Gastrocnemius medialis (tissue), 4 donors: ENCODE data around the gene OAF. TPM values are rescaled to one million over a fixed set of nuclear protein-coding genes. Genes with fewer than 3 reads are reported as not detected.

Experiments used
- ATAC-seq, 2 donors: fragments of 150-250 bp; one replicate each; pipeline ENCODE4 v1.9.1; 2016
- DNase-seq, 2 donors: peaks; one replicate each; pipeline ENCODE4 v3.0.0-alpha.2; 2019
- H3K27ac ChIP-seq, 4 donors: fragments of 200-600 bp; sonication (generic); 1 replicate in 1 of 4; 2 replicates in 3 of 4; pipeline ENCODE4 v1.5.1; 2016 to 2018; ENCODE audit warnings: mild to moderate bottlenecking in 2 of 4, moderate library complexity in 1 of 4
- H3K27me3 ChIP-seq, 3 donors: fragments of 200-600 bp; sonication (generic) in 2 of 3; 1 replicate in 1 of 3; 2 replicates in 2 of 3; pipeline versions ENCODE4 v1.5.1 to v1.6.0; 2016 to 2019; ENCODE audit warnings: mild to moderate bottlenecking in 1 of 3, moderate library complexity in 1 of 3
- H3K36me3 ChIP-seq, 2 donors: fragments of 200-600 bp; sonication (generic) in 1 of 2; one replicate each; pipeline ENCODE4 v1.5.1; 2017 to 2018
- H3K4me1 ChIP-seq, 2 donors: fragments of 200-600 bp; sonication (generic) in 1 of 2; one replicate each; pipeline ENCODE4 v1.5.1; 2016 to 2017; ENCODE audit warnings: mild to moderate bottlenecking in 2 of 2
- H3K4me3 ChIP-seq, 4 donors: fragments of 200-600 bp; sonication (generic) in 3 of 4; 1 replicate in 1 of 4; 2 replicates in 3 of 4; pipeline ENCODE4 v1.5.1; 2016 to 2019; ENCODE audit warnings: mild to moderate bottlenecking in 2 of 4
- H3K9me3 ChIP-seq, 3 donors: fragments of 200-600 bp; sonication (generic) in 2 of 3; 1 replicate in 1 of 3; 2 replicates in 2 of 3; pipeline ENCODE4 v1.5.1; 2016 to 2019
- POLR2A ChIP-seq, 2 donors: fragments of 450-650 bp; IDR thresholded peaks; one replicate each; pipeline ENCODE4 v1.6.1; 2017; ENCODE audit warnings: antibody characterized with exemption in 2 of 2, mild to moderate bottlenecking in 2 of 2, moderate library complexity in 2 of 2
- in situ Hi-C, 4 donors: fragments of 200-750 bp; cut with MboI; loops; one replicate each; pipeline versions ENCODE4 v1.15.0 to v1.8.0; 2017; ENCODE audit warnings: low sequenced_read_pairs in 4 of 4
- intact Hi-C: fragments of 100-400 bp; cut with DNase I; formaldehyde crosslinking; loops from one replicate; pipeline ENCODE4 v1.15.1; 2023; ENCODE audit warnings: low total_unique reads
- total RNA-seq, 4 donors: library from RNA; depleted of rRNA; stranded (reverse); fragments of >200 nt; gene quantifications; one replicate each; pipeline versions ENCODE4 v1.1.0 to v1.2.3, GENCODE V29; 2016
- TF ChIP-seq, protein P1 (sequence below), 5 experiments: fragments of 450-650 bp in 3 of 5; fragments of 200-600 bp in 2 of 5; sonication (generic) in 2 of 5; IDR thresholded peaks in 4 of 5; conservative IDR thresholded peaks in 1 of 5; 1 replicate in 4 of 5; 2 replicates in 1 of 5; pipeline ENCODE4 v1.5.1; 2016 to 2019; ENCODE audit warnings: antibody characterized with exemption in 5 of 5, mild to moderate bottlenecking in 3 of 5, moderate library complexity in 3 of 5

The OAF gene
- total RNA-seq, 4 donors from 2014 or later = 8.7 to 17.5 (median 10.1) TPM

DNA sequence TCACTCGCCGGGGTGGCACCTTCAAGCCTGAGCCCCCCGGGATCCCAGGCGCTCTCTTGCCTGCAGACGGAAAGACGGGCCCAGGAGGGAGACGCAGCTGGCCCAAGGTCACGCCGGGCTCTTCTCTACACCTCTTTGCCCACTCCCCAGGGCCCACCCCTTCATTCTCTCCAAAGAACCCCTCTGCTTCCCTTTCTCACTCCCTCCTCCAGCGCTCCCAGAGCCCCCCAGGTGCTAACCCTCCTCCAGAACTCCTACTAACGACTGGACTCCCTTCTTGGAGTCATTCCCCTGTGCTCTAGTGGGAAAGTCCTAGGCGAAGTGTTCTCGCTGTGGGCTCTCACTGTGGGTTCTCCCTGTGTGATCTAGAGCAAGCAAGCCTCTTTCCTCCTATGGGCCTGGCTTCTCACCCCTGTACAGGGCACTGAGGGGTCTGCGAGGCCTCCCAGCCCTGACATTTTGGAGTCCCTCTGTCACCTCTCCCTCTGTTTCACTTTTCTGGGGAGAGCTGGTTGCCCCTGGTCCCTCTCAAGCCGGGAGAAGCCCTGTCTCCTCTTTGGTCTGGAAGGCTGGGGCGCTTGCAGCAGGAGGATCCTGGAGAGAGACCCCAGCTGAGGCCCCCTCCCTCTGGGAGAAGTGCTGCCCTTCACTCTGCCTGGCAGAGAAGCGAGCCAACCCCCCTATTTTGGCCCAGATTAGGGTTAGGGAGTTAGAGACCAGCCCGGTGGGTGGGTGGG is 858 bp downstream of the OAF start:
- ATAC-seq (no peak), DNase-seq (no peak)
- in situ Hi-C loops = no loop called here
- TF ChIP-seq, protein P1, sequence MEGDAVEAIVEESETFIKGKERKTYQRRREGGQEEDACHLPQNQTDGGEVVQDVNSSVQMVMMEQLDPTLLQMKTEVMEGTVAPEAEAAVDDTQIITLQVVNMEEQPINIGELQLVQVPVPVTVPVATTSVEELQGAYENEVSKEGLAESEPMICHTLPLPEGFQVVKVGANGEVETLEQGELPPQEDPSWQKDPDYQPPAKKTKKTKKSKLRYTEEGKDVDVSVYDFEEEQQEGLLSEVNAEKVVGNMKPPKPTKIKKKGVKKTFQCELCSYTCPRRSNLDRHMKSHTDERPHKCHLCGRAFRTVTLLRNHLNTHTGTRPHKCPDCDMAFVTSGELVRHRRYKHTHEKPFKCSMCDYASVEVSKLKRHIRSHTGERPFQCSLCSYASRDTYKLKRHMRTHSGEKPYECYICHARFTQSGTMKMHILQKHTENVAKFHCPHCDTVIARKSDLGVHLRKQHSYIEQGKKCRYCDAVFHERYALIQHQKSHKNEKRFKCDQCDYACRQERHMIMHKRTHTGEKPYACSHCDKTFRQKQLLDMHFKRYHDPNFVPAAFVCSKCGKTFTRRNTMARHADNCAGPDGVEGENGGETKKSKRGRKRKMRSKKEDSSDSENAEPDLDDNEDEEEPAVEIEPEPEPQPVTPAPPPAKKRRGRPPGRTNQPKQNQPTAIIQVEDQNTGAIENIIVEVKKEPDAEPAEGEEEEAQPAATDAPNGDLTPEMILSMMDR (IDR thresholded peaks at IDR 0.05 in 4 of 5, conservative IDR thresholded peaks at IDR 0.05 in 1 of 5) = no peak
- no peak for TF ChIP-seq POLR2A (IDR thresholded peaks at IDR 0.05)
- Histone ChIP-seq H3K4me3 (peak overlapping the region; percentile 58 to 88 (median 66)), H3K27ac (peak overlapping the region; percentile 56 to 79 (median 66)), H3K9me3 (no peaks in the 10 kb centered on the region), H3K36me3 (no peaks in the 10 kb centered on the region), H3K27me3 (no peaks in the 10 kb centered on the region), H3K4me1 (peaks cover 17 to 27% of the 10 kb centered on the region in 2 donors)
- intact Hi-C loops = loop anchor here (2.0 kb wide), 1 partner anchor 13 kb away; no protein-coding TSS in a partner anchor

DNA sequence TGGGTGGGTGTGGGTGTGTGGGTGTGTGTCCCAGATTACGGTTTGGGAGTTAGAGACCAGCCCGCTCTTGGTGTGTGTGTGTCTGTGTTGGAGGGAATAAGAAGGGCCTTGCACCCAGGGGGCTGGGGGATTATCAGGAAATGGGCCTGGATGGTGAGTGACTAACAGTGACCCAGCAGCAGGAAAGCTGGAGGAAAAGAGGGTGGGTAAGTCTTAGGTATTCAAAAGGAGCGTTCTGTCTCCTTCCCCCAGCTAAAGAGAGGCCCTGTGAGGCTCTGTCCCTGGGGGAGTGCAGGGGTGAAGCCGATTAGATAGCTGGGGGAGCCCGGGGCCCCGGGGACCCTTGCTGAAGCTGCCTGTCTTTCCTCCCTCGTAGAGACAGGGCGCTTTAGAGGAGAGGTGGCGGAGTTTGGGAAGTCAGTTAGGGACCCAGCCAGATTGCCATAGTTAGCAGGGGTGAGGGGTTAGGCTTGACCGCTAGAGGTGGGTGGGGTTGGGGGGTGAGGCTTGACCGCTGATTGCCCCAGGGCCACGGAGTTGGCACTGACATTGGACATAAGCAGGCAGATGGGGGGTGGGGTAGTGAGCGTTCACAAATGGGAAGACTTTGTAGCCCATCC is 1.5 kb downstream of the OAF start:
- ATAC-seq = no peak
- no peaks in the 10 kb centered on the region for H3K9me3 ChIP-seq
- H3K27me3 ChIP-seq = no peaks in the 10 kb centered on the region
- in situ Hi-C loops = no loop called here
- TF ChIP-seq, protein P1 (IDR thresholded peaks at IDR 0.05 in 4 of 5, conservative IDR thresholded peaks at IDR 0.05 in 1 of 5) = no peak
- TF ChIP-seq POLR2A (IDR thresholded peaks at IDR 0.05) = no peak
- peak overlapping the region; percentile 56 to 79 (median 66) for H3K27ac ChIP-seq
- H3K4me1 ChIP-seq = peaks cover 17 to 27% of the 10 kb centered on the region in 2 donors
- H3K4me3 ChIP-seq = peak overlapping the region; percentile 25 to 67 (median 61)
- intact Hi-C loops = no loop called here
- no peak for DNase-seq
- H3K36me3 ChIP-seq = no peaks in the 10 kb centered on the region

DNA sequence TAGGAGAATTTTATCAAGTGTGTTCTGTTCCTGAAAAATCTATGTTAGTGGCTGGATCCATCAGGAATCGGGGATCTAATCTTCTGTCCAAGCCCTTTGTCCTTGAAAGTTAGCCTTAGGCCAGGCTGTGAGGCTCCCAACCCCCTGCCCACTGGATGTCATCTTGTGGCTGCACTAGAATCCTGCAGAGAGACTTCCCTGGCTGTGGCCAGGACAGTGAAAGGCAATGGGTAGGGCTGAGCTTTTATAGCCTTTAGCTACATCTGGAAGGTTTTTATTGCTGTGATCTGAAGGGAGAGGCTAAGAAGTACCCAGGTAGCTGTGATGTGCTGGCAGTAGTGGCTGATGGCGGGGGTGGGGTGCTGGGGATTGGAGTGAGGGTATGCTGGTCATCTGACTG is 2.1 kb downstream of the OAF start:
- H3K4me3 ChIP-seq = peak overlapping the region in 3 of 4 donors; percentile 58 to 67 (median 64)
- in situ Hi-C loops (no loop called here), intact Hi-C loops (no loop called here)
- H3K27ac ChIP-seq = peak overlapping the region; percentile 56 to 79 (median 66)
- DNase-seq = no peak
- H3K36me3 ChIP-seq = no peaks in the 10 kb centered on the region
- no peak for TF ChIP-seq POLR2A (IDR thresholded peaks at IDR 0.05)
- TF ChIP-seq, protein P1 (IDR thresholded peaks at IDR 0.05 in 4 of 5, conservative IDR thresholded peaks at IDR 0.05 in 1 of 5) = no peak
- no peak for ATAC-seq
- H3K9me3 ChIP-seq = no peaks in the 10 kb centered on the region
- H3K27me3 ChIP-seq = no peaks in the 10 kb centered on the region
- peaks cover 13 to 23% of the 10 kb centered on the region in 2 donors for H3K4me1 ChIP-seq

DNA sequence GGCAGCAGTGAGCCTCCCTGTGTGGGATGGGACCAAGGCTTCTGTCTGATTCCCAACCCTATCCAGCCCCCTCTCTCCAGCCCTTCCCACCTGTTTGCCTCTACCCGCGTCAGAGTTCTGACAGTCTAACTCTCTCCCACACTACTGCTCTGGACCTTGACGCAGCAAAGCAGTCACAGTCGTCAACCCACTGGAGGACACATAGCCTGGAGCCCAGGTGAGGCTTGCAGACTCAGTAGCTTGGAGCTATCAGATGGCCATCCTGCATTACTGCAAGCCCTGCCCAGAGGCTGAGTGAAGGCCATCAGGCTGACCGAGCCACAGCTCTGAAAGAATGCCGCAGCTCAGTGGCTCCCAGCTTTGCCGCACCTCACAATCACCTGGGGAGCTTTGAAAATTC is 3.7 kb downstream of the OAF start:
- peaks cover 11 to 21% of the 10 kb centered on the region in 2 donors for H3K4me1 ChIP-seq
- H3K27me3 ChIP-seq = no peaks in the 10 kb centered on the region
- peak overlapping the region in 1 of 4 donors; percentile 15 for H3K27ac ChIP-seq
- H3K9me3 ChIP-seq = no peaks in the 10 kb centered on the region
- no peak overlapping the region for H3K4me3 ChIP-seq
- H3K36me3 ChIP-seq = no peaks in the 10 kb centered on the region
- no peak for ATAC-seq
- intact Hi-C loops (no loop called here), in situ Hi-C loops (no loop called here)
- TF ChIP-seq, protein P1 (IDR thresholded peaks at IDR 0.05 in 4 of 5, conservative IDR thresholded peaks at IDR 0.05 in 1 of 5) = no peak
- no peak for TF ChIP-seq POLR2A (IDR thresholded peaks at IDR 0.05)
- DNase-seq = no peak
